ENCODE measurements around the gene RNGTT. TPM values are rescaled to one million over a fixed set of nuclear protein-coding genes. Genes with fewer than 3 reads are reported as not detected.
"Not testable (repeated sequence)": the region's sequence is repeated elsewhere in the genome, so short reads cannot be mapped to it uniquely, and the experiment has no call there.

The RNGTT gene
- total RNA-seq, 1 donor from 2014 or later = 8.4 TPM

DNA sequence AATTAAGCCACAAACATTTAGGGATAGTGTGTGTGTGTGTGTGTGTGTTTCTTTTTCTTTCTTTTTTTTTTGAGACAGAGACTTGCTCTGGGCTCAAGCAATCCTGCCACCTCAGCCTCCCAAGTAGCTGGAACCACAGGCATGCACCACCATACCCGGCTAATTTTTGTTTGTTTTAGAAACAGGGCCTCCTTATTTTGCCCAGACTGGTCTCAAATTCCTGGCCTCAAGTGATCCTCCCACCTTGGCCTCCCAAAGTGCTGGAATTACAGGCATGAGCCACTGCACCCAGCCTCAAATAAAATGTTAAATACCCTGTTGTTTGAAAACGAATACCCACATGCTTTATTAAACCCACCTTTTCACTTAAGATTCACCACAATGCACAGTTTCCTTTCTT is 195.3 kb downstream of the RNGTT start:
- intact Hi-C loops (cut with micrococcal nuclease); ATAC-seq; DNase-seq: not testable (repeated sequence)

DNA sequence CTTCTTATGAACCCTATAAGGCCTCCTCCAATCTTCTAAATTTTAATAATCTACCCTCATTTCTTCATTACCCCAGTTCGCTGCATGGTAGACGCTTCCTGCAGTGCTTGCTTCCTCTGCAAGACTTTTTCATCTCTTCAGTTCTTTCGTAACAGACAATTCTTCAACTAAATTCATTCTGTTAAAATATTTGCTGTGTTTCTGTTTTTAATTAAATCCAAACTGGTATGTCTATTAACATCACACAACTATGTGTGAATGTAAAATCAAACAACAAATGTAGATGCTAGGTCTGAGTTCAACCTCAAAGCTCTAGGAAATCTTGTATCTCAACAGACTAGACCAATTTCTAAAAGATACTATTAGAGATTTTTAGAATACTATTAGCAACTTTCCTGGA is 199.3 kb downstream of the RNGTT start:
- intact Hi-C loops (cut with micrococcal nuclease) = no loop called here
- DNase-seq (no peak), ATAC-seq (no peak)

DNA sequence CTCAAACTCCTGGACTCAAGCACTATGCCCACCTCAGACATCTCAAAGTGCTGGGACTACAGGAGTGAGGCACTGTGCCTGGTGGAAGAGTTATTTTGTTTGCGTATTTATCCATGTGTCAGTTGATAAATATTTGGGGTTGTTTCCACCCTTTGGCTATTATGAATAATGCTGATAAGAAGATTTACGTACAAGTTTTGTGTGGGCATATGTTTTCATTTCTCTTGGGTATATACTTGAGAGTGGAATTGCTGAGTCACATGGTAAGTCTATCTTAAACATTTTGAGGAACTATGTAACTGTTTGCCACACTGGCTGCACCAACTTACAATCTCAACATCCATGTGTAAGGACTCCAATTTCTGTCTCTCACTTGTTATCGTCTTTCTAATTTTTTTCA is 200.3 kb downstream of the RNGTT start:
- DNase-seq (no peak), ATAC-seq (no peak)
- intact Hi-C loops (cut with micrococcal nuclease) = no loop called here

DNA sequence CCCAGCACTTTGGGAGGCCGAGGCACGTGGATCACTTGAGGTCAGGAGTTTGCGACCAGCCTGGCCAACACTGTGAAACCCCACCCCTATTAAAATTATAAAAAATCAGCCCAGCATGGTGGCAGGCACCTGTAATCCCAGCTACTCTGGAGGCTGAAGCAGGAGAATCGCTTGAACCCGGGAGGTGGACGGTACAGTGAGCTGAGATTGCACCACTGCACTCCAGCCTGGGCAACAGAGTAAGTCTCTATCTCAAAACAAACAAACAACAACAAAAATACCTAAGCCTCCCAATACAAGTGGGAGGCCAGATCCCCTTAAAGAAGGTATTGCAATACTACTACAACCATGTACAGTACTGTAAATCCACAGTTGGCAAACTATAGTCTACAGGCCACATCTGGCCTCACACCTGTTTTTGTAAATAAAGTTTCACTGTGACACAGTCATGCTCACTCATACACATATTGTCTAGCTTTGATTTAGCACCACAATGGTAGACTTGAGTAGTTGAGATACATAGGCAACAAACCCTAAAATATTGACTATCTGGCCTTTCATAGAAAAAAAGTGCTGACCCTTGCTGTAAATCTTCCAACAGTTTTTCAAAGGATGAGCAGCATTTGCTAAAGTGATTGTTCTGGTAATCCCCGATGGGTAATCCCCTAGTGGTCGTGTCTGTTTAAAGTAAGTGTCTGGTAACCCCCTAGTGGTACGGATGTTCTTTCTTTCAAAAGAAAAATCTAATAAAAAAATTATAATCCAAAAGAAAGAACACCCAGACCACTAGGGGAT is 202.0 kb downstream of the RNGTT start:
- ATAC-seq (no peak), DNase-seq (no peak)
- intact Hi-C loops (cut with micrococcal nuclease) = no loop called here

- ATAC-seq (no peak), DNase-seq (no peak)
Measured at GRCh38 chr6:88760091-88760490, 203.3 kb downstream of the RNGTT start.

GRCh38 chr6:88750936-88751335 is 212.5 kb downstream of the RNGTT start:
- intact Hi-C loops (cut with micrococcal nuclease) = no loop called here
- DNase-seq (no peak), ATAC-seq (no peak)

More at GRCh38 chr6:88760091-88760490, 203.3 kb downstream of the RNGTT start:
- intact Hi-C loops (cut with micrococcal nuclease) = no loop called here

GRCh38 chr6:88749849-88750248 is 213.6 kb downstream of the RNGTT start:
- DNase-seq (no peak), ATAC-seq (no peak)
- intact Hi-C loops (cut with micrococcal nuclease) = no loop called here

DNA sequence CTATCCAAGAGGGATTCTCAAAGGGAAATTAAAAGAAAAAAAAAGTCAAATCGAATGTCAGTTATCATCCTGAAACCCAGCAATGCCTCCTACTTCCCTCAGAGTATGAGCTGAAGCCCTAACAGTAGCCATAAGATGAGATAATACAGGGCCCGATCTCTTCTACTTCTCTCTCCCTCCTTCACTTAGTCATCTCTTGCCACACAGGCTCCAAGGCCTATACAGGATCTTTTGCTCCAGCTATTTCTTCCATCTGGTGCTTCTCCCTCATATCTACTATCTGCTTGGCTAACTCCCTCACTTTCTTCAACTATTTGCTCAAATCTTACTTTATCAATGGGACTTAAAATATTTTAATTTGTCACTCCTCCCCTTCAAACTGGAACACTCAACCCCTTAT is 215.3 kb downstream of the RNGTT start:
- ATAC-seq (no peak), DNase-seq (no peak)
- intact Hi-C loops (cut with micrococcal nuclease) = no loop called here

- no peak for ATAC-seq
- DNase-seq = no peak
- intact Hi-C loops (cut with micrococcal nuclease) = no loop called here
Measured at GRCh38 chr6:88741939-88742338, 221.5 kb downstream of the RNGTT start.

DNA sequence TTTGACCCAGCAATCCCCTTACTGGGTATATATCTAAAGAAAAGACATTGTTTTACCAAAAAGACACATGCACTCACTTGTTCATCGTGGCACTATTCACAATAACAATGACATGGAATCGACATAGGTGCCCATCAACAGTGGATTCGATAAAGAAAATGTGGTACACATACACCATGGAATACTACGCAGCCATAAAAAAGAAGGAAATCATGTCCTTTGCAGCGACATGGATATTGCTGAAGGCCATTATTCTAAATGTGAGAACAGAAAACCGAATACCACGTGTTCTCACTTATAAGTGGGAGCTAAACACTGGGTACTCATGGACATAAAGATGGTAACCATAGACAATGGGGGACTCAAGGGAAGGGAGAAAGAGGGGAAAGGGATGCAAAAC is 222.3 kb downstream of the RNGTT start:
- intact Hi-C loops (cut with micrococcal nuclease) = no loop called here
- ATAC-seq (no peak), DNase-seq (no peak)

DNA sequence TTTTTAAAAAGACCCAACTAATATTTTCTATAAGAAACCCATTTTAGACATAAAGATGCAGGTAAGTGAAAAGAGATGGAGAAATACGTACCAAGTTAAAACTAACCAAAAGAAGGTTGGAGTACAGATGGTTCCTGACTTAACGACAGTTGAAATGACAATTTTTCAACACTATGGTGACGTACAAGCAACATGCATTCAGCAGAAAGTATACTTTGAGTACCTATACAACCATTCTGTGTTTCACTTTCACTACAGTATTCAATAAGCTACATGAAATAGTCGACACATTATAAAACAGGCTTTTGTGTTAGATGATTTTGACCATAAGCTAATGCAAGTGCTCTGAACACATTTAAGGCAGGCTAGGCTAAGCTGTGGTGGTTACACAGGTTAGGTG is 228.9 kb downstream of the RNGTT start:
- DNase-seq = no peak
- no peak for ATAC-seq
- intact Hi-C loops (cut with micrococcal nuclease) = no loop called here

- DNase-seq (no peak), ATAC-seq (no peak)
- intact Hi-C loops (cut with micrococcal nuclease) = no loop called here
Measured at GRCh38 chr6:88730611-88731011, 232.8 kb downstream of the RNGTT start.

GRCh38 chr6:88728756-88729155 is 234.7 kb downstream of the RNGTT start:
- DNase-seq (no peak), ATAC-seq (no peak)
- intact Hi-C loops (cut with micrococcal nuclease) = no loop called here

GRCh38 chr6:88726409-88726808 is 237.0 kb downstream of the RNGTT start:
- DNase-seq; intact Hi-C loops (cut with micrococcal nuclease); ATAC-seq: not testable (repeated sequence)

DNA sequence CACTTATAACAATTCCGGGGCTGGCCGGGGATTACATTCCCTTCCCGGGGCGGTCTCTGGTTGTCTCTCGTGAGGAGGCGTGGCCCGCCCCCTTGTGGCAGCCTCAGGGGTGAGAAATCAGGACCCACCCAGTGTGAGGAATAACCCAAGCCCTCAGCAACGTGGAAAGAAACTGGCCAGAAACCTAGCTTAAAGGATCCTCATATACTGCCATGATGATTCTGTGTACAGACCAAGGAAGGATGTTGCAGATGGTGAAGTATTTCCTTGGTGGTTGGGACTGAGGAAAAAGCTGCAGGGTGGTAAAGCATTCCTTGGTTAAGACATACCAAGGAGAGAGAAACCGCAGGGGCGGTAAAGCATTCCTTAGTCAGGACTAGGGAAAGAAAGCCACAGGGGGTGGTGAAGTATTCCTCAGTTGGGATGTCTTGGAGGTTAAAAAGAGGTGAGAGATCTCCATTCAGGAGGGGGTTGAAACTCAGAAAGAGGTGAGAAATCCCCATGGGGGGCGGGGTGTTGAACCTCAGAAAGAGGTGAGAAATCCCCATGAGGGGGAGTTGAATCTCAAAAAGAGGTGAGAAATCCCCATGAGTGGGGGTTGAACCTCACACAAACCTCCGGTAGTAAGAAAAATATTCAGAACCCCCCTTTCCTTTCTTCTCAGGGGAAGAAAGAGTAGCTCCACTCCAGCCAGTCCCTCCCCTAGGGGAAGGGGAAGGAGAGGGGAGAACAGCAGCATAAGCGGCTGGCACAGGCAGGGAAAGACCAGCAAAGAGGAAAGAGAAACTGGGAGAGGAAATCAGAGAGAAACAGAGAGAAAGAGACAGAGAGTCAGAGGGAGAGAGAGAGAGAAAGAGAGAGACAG is 238.1 kb downstream of the RNGTT start:
- intact Hi-C loops (cut with micrococcal nuclease) = no loop called here

DNA sequence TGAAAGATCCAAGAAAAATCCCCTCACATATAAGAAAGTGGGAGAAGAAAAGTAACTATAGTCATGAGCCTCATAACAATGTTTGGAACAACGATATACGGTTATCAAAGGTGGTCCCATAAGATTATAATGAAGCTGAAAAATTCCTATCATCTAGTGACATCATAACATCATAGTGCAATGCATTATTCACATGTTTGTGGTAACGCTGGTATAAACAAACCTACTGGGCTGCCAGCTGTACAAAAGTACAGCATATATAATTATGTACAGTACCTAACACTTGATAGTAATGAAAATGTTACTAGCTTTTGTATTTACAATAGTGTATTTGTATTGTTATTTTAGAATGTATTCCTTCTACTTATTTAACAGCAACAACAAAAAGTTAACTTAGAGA is 240.7 kb downstream of the RNGTT start:
- intact Hi-C loops (cut with micrococcal nuclease) = no loop called here
- DNase-seq = no peak
- ATAC-seq = no peak

More for the DNA sequence above, 238.1 kb downstream of the RNGTT start:
- DNase-seq (peak; percentile 57), ATAC-seq (peak; percentile 45)

- not testable (repeated sequence) for ATAC-seq
Measured at GRCh38 chr6:88716399-88716798, 247.0 kb downstream of the RNGTT start.

DNA sequence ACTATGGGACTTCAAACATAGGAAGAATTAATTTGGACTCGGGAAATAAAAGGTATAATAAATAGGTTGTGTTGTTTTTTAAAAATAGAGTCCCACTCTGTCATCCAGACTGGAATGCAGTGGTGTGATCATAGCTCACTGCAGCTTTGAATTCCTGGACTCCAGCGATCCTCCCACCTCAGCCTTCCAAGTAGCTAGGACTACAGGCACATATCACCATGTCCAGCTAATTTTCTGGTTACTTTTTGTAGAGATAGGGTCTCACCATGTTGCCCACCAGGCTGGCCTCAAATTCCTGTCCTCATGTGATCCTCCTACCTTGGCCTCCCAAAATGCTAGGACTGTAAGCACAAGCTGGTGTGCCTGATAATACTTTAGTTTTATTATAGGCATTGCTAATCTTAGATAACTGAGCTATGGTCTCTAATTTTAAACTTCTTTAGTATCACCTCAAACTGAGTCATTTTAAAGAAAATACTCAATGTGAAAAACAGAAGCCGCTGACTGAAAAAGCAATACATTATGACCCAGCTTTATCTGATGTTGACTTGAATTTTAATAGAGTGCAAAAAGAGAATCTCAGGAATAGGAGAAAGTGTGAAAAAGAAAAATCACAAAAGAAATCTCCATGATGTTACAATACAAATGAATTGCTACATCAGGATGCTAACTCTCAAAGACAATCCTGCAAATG is 251.0 kb downstream of the RNGTT start:
- intact Hi-C loops (cut with micrococcal nuclease) = no loop called here
- DNase-seq = no peak
- peak; percentile 40 for ATAC-seq

More at GRCh38 chr6:88716399-88716798, 247.0 kb downstream of the RNGTT start:
- DNase-seq; intact Hi-C loops (cut with micrococcal nuclease): not testable (repeated sequence)

DNA sequence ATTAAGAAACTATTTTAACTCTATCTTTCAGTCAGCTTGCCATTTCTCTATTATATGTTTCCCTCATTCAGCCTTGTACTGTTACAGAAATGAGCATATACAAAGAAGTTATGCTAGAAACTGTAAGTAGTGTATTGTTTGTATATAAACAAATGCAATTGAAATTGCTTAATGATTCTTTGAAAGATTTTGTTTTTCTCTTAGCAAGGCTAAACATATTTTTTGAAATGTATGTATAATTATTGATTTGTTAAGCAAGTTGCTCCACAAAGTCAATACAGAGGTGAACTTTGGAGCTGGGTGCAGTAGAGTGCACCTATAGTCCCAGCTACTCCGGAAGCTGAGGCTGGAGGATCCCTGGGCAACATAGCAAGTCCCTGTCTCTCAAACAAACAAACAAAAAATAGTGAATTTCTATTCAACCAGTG is 253.6 kb downstream of the RNGTT start:
- intact Hi-C loops (cut with micrococcal nuclease) = no loop called here
- DNase-seq = no peak
- ATAC-seq = no peak

Data from left ventricle myocardium superior (tissue), 1 donor.